NCI-H128 (cell line): ENCODE results near the gene UROS.

Source experiments
- DNase-seq: peaks from one replicate; lab custom pipeline; 2025; ENCODE audit not compliant: unreplicated experiment; lab: John Stamatoyannopoulos, UW

UROS gene

DNA sequence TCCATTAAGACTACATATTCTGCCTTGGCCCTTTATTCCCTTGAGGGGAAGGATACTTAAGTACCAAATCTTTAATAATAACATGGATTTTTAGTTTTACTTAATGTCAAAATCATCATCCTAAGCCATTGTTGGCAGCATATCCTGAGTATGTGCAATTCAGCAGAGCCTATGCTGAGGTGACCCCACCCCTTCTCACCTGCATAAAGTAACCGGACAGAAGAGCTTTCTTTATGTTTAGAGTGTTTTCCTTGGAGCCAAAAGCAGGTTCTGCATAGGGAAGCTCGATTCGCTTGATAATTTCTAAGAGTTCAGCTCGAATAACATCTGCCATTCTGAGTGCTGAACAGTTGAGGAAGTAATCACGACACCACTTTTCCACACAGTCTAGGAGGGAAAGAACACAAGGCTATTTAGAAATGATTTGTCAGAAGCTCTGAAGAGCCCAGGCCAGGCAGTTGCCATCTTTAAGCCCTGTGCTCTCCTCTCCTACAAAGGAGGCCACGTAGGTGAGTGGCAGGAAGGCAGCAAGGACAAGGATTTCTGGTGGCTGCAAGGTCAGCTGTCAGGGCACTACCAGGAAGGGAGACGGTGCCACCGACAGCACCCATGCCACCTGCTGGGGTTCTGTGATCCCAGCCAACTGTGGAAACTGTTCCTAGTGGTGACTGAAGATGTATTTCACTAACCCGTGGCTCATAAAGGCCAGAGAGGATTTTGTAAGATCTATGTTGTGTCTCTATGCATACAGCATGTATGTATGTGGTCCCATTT is 15.9 kb upstream of the UROS start:
- DNase-seq: no peak

DNA sequence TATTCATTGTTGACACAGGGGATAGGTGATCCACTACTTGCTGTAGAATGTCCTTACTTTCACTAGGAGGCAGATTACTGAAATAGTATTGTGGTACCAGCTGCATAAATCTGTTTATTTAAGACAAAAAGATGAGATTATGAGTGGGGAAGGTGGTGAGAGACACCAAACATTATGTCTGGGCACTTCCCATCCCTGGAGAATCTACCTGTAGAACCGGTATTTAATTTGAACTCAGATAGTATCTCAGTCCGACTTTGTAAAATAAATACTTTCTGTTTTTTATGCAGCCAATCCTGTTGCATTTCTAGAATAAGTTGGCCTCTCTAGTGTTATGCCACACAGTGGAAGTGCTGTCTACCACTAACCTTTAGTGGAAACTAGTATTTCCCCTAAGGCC is 13.7 kb upstream of the UROS start:
- no peak for DNase-seq

DNA sequence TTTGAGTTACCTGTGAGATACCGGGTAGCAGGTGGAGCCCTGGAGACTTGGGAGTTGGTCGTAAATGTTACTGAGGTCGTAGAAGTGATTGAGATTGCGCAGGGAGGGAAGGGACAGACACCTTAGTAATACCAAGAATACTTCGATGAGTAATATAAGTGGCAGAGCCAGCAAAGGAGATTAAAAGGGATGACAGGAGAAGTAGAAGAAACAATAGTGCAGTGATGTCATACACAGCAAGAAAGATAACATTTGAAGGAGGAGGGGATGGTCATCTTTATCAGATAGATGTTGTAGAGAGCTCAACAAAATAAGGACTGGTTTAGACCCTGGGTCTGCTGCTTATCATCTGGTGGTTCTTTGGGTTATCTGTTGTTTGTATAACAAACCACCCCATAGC is 5.3 kb upstream of the UROS start:
- DNase-seq: no peak

DNA sequence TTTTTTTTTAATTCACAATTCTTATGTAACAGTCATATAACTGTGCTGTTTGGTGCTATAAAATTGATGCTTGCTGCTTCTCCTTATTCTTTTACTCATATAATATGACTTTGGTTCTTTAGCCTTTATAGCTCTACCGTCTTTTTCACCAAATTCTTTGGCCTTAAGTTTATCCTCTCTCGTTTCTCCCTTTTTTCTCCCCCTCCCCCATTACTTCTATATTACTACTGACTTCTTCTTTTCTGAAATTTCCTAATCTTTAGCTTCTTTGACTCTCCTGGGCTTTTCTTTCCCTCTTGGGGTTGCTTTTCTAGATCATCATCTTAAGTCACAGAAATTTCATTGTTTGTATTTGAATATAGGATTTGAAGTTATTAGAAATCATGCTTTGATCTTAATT is 4.1 kb upstream of the UROS start:
- no peak for DNase-seq

DNA sequence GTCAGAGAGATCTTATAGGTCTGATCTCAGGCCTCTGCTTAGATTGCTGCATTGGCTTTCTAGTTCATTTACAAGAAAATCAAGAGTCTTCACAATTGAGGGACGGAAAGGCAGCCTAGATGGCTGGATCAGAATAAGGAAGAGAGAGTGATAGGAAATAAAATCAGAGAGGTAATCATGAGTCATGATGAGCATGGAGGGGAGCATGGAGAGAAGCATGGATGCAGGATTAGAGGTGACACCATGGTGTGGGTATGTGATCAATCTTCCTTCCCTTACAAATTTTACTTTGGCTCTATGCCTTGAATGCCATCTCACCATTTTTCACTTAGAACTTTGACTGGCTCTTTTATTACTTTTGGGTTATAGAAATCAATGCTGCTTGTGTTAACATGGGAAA is 1.7 kb upstream of the UROS start:
- no peak for DNase-seq

DNA sequence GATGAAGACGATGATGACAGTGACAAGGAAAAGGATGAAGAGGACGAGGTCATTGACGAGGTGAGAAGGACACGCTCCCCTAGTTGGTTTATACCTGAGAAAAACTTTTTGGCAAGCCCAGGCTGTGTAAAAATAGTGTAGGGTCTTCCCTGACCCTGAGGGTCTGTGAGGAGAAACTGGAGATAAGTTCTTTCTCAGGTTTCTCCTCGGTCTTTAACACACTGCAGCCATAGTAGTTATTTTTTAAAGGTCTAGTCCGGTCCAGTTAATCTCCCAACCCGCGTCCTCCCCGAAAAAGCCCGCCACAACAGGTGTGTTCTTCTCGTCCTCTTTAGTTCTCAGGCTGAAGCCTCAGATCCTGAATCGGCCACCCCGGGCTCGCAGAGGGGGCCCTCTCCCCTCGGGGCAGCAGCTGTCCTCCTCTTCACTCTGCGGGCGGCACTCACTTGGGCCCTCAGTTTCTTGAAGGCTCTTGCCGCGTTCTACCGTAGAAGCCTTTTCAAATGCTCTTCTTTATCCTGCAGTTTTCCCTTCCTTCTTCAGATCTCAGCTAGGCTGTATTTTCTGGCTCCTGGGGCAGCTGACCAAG is 699 bp upstream of the UROS start:
- no peak for DNase-seq

DNA sequence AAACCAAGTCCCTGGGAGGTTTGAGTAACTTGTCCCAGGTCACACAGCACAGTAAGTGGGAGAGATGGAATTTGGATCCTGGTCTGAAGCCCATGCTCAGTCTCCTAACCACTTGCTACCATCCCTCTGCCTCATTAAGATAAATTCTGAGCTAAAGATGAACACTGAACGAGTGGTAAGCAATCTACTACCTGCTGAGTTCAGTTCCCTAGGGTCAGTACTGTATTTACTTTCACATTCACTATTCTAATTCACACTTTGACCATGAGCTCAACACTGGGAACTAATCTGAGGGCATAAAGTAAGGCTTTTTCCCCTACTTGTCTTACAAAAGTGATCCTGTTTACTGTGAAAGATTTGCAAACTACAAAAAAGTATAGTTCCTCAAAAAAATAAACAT is 2.4 kb downstream of the UROS start:
- no peak for DNase-seq

DNA sequence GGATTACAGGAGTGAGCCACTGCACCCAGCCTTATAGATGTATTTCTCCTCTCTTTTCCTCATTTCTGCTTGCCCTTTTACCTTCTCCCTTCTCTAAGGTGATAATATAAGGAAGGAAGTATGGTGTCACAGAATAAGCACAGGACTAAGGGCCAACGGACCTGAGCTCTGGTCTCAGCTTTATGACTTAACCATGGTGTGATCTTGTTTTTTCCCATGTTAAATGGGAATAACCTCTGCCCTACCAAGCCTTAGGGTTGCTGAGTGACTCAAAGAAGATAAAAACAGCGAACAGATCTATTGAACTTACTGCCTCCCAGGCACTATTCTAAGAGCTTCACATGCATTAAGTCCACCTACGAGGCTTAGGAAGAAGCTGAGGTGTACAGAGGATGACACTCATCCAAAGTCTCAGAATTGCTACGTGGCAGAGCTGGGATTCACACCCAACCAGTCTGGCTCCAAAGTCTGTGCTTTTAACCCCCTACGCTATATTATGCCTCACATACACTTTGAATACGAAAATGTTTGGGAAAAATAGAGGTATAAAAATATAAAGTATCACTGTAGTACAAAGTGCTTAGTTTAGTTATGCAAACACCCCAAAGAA is 5.6 kb downstream of the UROS start:
- DNase-seq: no peak

DNA sequence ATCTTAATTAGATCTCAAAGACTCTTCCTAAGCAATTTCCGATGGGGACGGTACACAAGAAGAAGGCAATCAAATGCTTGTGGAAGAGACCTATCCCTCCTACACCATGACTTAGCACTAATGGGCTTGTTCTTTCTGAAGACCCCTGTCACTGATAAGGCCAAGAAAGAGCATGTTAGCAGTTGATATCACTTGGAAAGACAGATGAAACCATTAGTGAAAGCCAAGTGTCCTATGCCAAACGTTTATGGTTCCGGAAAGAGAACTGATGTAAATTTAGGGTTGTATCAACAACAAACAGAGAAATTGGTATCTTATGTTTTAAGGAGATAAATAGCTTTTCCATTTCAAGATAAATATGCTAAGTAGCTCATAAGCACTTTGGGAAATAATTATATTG is 6.5 kb downstream of the UROS start:
- no peak for DNase-seq

DNA sequence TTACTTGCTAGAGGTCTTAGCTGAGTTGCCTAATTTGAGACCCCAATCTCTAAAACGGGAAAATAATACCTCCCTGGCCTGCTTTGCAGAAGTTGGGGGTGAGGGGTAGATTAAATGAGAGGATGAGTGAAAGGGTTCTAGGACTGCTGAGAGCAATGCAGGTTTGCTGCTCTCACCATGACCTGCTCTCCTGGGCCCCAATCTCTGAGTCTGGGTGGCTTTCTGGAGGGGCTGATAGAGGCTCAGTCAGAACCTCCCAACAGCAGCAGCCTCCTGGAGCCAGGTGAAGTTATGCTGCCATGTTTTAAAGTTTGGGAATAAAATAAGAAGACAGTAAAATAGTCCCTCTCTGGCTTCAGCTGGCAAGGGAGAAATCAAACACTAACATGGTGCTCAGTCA is 7.3 kb downstream of the UROS start:
- DNase-seq: no peak

DNA sequence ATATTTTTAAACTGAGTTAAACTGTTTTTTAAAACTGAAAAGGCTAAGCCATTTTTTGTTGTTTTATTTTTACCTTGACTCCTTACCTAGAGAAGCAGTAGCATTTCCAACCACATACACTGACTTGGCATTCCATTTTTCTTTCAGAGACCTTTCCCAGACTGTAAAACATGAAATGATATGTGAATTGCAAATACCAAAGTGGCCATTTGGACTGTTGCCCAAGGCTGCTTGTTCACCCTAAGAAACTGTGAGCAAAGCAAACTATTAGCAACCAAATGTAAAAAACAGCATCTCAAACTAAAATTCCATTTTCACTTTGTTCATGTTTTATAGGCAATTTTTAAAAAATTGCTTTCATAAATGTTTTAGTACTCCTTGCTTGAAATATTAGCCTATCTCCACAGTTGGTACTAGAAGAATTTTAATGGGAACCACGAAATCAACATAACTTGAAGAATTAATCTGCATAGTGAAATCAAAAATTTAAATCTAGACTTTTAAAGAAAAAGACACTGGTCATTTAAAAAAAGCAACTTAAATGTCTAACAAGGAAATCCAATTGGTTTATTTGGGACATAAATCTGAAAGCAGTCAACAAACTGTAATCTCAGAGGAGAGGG is 10.8 kb downstream of the UROS start:
- no peak for DNase-seq

DNA sequence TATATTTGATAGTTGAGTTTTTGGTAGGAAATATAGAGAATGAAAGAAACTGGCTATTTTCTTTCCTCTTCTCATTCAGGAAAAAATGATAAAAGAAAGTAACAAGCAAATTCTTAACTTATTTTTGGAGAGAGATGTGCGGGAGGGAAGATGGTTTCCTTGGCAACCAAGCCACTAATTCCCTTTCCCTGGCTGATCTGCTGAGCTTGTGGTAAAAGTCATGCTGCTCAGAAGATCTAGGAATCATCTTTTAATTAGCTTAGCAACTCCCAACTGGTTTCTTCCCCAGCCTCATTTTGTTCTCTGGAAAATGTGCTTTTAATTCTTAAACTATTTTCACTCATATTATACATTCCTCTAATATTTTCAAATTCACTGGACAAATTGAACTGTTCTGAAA is 11.8 kb downstream of the UROS start:
- DNase-seq: no peak

DNA sequence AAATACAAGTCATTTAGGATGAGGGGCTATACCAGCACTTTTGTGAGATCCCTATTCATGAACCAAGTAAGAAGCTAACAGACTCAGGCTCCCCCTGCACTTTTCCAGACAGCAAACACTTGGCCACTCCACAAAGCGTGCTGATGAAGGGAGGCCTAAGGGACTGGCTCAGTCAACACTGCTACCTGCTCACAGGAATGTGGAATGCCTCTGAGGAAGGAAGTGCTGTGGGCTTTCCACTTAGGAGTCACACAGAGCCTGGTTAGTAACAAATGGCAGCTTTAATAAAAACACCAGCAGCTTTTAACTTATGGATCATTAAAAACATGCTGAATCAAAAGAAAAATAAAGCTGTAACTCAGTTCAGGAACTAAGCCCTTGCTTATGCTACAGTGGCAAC is 15.0 kb downstream of the UROS start:
- DNase-seq: no peak

DNA sequence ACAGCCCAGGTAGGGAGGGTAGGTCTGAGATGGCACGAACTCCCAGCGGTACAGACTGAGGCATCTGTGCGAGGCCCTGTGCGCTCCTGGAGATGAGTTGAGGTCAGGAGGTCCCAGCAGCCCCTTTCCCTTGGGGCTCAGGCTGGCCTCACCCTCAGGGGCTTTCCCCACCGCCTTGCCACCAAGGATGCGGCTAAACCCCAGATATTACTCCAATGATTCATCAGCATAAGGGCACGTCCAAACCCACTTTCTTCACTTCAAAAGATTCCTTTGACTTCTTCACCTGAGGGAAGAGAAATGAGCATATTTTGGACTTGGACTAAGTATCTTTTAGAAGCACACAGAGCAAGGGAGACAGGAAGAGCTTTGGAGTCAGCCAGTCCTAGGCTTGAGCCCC is 20.3 kb downstream of the UROS start:
- no peak for DNase-seq

DNA sequence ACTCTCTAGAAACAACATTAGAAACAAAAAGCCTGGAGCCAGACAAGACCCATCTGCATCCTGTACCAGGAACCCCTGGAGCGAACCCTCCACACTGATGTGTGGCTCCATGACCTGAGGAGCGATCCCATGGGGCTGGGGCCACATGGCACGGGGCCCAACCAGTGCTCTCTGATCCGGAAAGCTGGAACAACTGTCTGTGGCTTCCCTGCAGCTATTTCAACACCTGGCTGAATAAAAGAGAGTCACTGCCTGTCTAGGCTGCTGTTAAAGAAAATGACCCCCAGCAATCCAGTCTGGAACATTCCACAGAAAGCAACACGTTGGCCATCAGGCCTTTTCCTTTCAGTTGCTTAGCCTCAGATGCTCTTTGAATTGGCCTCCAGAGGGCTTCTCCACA is 20.9 kb downstream of the UROS start:
- DNase-seq: no peak

DNA sequence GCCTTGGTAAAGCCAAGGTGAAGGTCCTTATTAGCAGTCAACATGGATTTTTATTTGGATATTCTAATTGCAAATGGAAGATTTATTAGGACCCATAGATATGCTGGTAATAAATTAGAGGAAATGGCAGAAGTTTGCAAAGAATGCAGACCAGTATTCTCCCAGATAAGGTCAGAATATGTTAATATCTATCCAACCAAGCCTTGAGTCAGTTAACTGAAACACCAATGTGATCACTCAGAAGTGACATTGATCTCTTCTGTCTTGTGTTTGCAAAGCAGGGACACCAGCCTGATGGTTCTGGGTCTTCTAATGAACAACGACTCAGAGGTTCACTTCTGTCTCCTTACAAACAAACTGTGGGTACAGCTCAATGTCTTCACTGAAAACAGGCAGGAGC is 21.5 kb downstream of the UROS start:
- no peak for DNase-seq

DNA sequence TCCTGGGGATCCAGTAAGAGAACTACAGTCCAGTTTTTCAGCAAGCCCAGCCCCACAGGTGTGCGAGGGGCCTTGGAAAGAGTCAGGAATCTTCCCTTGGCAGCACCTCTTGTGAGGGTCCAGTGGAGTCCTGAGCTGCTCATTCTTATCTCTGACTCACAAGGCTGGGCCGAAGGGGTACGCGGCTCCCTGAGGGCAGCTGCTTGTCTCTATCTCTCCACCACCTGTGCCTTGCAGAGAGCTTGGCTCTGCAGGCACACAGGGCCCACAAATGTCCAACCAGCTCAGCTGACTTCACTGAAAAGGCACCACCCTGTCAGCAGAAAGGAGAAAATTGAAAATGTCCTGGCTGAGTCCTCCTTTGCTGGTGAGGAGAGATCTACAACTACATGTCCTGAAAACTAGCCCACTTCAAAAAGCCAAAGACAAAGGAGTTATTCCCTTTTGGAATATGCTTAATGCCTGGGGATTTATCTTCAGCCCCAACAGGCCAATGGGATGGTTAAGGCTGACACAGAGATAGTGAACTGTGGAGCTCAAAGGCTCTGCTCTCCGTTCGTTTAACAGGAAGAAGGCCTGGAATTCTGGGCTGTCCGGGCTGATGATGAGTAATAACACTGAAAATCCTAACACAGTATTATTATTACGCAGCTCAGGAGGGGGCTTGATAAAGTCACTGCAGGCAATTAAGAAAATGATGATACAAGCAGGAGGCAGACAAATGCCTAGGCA is 23.4 kb downstream of the UROS start:
- DNase-seq: no peak

DNA sequence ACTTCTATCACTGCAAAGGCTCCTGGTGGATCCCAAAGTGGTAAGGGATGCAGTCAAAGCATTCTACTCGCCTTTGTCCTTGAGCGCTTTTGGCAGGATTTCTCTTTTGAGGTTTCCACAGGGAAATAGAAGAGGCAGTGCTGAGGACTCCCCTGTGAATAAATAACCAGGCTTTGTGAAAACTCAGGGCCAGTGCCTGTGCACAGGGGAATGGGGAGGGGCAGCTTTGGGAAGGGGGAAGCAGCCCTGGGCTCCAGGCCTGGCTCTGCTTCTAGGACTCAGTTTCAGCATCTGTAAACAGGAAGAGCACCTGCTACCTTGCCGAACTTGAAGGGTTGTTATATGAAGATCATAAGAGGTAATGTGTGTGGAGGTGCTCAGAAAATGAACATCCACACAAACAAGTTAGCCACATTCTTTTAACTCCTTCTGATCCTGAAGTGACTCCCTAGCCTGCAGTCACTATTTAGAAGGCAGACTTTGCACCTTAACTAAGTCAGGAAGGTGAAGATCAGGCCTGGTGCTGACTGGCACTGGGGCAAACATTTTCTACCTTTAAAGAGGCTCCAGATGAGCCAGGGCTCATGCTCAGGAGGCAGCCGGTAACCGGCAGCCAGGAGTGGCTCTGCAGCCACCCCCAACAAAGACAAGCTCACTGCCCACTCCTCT is 24.9 kb downstream of the UROS start:
- no peak for DNase-seq

DNA sequence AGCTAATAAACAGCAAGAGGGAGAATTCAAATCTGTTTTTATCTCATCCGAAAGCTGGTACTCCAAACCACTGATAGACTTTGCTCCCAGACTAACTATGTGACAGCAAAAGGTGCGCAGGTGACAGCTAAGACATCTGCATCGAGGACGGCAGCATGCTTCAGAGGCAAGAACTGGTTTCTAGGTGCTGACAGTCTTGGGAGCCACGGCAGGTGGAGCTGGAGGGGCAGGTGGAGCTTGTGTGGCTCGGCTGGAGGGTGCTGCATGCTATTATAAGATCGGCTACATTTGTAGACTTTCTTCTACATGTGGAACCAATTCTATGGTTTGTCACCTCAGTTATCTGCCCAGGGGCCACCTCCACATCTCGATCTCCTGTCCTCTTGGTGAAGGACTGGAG is 25.6 kb downstream of the UROS start:
- no peak for DNase-seq

DNA sequence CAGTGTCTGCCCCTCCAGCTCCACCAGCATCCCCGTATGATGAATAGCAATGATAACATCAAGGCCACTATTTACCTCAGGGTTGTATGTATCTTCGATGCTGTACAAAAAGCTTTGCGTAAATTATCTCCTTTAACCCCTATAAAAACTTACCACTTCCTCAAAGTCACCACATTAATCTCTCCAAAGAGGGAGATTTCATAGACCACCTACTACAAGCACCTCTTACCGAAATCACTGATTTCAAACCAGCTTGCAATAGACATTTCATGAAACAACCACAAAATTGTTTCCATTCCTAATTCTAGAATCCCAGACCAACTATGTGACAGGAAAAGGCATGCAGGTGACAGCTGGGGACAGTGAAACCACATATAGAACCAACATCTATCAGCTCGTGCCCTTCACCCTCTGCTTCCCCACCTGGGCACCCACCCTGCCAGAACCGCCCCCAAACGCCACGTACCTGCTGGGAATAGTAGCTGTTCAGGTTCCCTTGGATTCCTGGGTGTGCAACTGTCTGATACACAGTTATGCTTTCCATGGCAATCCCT is 27.3 kb downstream of the UROS start:
- no peak for DNase-seq

DNA sequence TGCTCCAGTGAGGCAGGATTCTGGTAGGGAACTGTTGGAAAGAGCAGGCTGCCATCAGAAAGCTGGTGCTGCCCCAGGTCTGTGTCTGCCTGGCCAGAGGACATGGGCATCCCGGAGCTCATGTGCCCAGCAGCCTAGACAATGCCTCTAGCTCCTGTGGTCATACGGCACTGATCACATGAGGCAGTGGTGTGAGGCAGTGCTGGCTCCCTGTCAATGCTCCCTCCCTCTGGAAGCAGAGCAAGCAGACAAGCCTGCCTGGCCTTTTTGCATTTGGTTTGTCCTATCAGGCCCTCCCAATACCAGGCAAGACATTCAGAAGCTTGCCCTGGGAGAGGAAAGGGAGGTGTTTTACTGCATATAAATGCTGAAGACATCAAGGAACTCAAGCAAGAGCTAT is 27.9 kb downstream of the UROS start:
- DNase-seq: no peak
